Activated effector memory CD4-positive, alpha-beta T cell treated with Interleukin-2 at 50 U/mL for 16 hours (primary cell): ENCODE measurements around the gene MAP3K1.
A peak's percentile ranks its signal among the peaks of the same experiment; 100 is the strongest.
"Not testable (repeated sequence)": the region's sequence is repeated elsewhere in the genome, so short reads cannot be mapped to it uniquely, and the experiment has no call there.

Source experiments
- DNase-seq: peaks from one replicate; pipeline ENCODE4 v3.0.0-alpha.2; 2020

MAP3K1 gene

DNA sequence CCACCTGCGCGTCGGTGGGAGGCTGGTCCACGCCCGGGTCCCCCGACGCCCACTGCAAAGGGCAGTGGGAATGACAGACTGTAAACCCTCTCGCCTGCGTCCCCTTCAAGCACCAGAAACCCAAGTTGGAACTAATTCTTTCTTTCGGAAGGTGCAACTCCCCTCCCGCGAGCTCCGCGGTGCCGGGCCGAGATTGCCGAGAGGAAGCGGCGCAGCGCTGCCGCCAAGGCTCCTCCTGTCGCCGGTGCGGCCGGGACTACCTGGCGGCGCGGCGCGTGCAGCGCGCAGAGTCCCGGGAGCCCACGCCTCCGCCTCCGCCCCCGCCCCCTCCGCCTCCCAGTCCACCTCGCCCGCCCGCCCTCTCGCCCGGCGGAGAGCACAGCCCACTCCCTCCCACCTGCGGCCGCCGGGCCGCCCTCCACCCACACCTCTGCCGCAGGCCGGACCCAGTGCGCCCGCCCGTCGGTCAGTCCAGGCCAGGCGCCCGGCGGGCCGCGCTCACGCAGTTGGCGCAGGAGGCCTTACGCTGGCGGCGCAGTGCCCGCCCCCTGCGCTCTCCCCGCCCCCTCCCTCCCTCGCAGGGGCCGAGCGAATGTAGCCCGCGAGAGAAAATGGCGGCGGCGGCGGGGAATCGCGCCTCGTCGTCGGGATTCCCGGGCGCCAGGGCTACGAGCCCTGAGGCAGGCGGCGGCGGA, at the start of gene MAP3K1:
Gene MAP3K1, plus strand, starts transcription at position 587 of the 695 bp plus-strand sequence. Its CDS starts 25 bp downstream, at position 612.
- peak; percentile 80 for DNase-seq

DNA sequence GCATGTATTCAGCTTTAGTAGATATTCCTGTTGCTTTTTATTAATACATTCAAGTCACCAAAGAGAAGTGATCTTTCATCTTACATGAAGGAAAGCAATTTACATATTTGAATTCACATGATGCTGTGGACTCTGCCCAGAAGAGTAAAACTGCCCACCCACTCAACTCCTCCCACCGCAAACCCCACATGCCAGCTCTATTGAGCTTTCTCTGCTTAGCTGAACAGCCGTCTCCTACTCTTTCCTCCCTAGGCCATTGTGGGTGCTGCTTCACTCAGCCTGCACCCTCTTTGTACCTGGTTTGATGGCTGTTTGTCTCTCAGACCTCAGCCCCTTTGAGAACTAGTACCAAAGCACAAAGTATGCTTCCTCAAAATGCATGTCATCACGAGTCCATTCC, 48.4 kb upstream of the MAP3K1 start:
- no peak for DNase-seq

DNA sequence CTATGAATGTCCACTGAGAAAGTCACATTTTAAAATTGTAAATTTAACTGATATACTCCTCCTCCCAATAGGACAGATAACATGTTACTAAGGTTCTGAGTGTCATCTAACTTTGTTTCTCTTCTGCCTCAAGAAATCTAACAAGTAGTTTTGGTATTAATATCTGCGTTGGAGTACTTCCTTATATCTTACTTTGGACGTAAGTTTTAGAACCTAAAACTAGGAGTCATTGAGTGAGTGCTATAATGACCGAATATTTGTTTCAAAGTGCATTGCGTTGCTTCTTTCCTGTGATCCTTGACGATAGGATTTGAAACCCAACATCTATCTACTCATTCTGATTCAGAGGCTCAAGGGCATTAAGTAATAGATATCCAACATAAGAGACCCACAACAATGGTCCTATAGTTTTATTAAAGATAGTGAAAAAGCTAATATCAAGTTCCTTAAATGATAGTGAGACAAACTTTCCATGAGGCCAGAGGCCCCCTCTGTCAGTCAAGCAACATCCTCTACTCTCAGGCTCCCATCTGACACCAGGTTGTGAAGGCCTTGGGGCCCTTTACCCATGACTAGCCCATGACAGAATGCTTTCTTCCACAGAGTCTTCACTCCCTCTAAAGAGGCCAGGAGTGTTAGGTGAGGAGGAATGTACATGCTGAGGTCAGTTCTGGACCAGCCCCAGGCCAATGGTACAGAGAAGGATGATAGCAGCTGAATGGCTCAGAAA, 45.3 kb upstream of the MAP3K1 start:
- DNase-seq, result no peak

DNA sequence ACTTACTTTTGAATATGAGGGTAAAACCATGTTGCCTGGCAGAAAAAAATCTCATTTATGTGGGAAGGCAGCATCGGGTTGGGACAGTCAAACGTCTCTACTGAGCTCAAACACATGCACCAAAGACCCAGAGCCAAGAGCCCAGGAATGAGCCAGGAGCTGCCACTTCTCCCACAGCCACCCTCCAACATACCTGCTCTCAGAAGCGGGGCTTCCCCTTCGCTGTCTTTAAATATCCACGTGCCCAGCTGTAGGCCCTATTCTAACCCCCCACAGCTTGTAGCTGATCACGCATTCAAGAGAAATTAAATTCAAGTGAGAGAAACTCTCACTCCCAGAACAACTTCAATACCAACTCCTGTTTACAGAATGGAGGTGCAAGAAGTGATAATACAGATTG, 42.6 kb upstream of the MAP3K1 start:
- DNase-seq, result no peak

DNA sequence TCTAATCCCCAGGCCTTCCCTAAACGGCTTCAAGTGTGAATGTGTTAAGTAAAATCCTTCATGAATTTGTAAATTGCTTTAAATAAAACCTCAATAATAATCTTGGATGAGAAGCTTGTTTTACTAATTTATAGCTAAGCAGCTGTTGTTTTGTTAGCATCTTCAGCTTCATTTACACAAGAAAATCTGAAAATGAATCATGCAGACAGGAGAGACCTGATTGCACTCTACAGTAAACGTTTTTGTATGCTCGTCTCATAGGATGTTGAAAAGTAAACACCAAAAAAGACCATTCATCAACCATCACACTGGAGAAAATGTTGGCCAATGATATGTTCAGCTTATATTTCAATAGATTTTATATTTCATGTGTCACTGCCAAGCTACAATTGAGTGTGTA, 40.4 kb upstream of the MAP3K1 start:
- no peak for DNase-seq

DNA sequence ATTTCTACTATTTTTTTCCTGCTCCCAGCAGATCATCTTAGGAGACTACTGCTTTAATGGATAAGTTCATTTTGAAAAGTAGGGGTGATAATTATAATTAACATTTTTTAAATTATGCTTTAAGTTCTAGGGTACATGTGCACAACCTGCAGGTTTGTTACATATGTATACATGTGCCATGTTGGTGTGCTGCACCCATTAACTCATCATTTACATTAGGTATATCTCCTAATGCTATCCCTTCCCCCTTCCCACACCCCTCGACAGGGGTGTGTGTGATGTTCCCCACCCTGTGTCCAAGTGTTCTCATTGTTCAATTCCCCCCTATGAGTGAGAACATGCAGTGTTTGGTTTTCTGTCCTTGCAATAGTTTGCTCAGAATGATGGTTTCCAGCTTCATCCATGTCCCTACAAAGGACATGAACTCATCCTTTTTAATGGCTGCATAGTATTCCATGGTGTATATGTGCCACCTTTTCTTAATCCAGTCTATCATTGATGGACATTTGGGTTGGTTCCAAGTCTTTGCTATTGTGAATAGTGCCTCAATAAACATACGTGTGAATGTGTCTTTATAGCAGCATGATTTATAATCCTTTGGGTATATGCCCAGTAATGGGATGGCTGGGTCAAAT, 39.0 kb upstream of the MAP3K1 start:
- DNase-seq, result not testable (repeated sequence)

DNA sequence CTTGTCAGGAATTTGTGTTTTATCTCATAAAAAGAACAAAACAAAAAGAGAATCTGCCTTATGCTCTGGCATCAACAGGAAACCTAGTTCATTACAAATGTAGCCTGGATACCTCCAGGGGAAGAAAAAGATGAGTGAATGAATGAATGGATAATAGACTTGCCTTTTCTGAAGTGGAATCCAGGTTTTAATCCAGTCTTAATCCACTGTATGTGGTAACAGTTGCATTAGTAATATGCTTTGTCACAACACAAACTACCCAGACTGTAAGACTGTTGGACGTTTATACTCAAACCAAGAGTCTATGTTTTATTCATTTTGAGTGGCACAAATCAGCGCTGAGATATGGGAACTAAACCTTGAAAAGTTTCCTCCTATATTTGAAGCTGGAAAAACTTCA, 32.1 kb upstream of the MAP3K1 start:
- no peak for DNase-seq

DNA sequence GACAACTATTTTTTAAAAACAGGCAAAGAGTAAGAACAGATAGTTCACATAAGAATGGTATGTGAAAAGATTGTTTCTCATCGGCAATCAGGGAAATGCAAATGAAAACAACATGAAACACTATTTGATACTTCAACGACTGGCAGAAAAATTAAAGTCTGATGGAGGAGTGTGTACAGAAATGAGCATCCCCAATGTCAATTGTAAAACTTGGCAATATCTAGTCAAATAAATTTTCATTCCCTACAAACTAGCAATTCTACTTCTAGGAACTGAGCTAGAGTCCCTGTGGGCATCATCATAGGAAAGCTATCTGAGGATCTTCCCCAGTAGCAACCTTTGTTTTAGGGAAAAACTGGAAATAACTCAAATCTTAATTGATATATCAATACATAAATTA, 29.0 kb upstream of the MAP3K1 start:
- no peak for DNase-seq

DNA sequence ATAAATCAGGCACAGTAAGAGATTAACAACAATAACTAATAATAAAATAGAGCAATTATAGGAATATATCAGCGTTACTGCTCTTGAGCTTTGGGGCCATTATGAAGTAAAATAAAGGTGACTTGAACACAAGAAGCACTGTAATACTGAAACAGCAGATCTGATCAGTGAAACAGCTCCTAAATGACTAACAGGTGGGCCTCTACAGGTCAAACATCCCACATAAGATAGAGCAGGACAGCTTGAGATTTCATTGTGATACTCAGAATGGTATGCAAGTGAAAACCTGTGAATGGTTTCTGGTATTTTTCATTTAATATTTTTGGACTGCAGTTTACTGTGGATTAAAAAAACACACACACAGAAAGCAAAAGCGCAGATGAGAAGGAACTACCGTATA, 24.0 kb upstream of the MAP3K1 start:
- DNase-seq, result no peak

DNA sequence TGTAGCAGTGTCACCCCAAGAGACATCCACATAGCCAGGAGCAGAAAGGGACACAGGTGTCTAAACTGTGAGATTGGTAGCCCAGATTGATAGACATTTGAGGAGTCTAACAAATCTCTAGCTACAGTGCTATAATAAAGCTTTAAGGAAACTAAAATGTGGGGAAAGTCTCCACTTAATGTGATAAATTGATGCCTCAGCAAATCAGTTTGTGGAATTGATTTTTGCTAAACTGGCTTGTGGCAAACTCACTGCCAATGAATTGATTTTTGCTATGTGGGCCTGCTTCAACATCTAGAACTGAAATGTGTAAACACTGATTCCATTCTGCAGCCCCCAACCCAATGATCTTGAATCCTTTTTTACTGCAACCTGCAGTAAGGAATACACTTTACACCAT, 16.8 kb upstream of the MAP3K1 start:
- DNase-seq, result no peak

DNA sequence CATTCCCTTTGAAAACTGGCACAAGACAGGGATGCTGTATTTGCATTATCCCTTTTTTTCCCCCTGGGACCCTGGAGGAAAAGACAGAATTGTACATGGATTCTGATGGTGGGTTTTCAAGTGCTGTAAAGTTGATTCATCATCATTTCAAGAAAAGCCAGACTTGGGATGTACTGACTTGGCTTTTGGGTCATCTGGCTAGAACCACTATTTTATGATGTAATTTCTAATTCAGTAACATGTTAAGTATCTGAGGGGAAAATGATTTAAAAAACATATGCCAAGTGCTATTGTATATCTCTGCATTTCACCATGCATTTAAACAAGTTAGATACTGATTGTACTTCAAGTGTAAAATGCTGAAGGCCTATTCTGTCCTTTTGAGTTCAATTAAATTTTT, 15.2 kb upstream of the MAP3K1 start:
- DNase-seq, result no peak

DNA sequence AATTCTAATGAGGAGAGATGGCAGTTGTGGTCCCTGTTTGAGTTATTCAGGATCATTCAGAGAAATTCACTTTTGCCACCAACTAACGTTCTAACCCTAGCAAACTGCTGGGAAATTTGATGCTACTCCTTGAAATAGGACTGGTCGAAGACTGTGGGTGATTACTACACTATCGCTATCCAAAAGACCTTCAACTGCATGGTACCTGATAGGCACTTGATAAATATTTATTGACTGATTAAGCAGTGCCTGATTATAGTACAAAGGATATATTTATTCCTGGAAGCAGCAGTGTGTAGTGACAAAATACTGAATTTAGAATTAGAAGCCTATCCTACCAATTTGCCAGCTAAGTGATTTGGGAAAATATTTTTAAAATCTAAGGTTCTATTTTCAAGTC, 14.1 kb upstream of the MAP3K1 start:
- DNase-seq, result no peak

DNA sequence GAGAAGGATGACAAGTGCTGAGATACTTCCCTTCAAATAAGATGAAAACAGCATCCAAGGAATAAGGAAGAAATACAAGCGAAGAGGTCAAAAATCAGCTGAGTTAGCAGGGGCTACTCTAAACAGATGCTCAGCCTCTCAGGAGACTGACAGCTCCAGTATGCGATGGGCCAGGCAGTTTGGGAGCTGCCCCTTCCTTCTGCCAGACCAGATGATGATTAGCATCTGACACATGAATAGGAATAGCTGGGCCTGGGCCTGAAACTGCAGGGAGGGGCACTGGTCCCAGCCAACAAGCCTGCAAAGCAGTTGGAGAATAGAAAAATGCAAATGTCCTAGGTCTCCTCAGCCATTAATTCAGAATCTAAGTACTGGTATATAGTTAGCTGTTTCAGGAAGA, 13.1 kb upstream of the MAP3K1 start:
- DNase-seq, result no peak

DNA sequence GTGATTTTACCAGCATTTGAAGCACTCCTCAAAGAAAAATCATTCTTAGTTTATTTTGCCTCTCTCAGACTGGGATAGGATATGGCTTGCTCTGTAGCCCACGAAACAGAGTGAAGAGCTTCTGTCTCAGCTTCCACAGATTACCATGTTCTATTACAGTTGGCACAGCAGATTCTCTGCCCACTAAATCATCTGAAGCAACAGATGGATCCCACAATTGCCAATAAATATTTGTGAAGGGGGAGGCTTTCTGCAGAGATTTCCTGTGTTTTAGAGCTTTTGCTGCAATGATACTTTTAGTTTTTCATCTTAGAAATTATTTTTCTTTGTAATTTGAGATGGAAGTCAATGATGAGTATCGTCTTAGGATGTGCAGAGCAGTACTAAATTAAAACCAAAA, 12.3 kb upstream of the MAP3K1 start:
- no peak for DNase-seq

DNA sequence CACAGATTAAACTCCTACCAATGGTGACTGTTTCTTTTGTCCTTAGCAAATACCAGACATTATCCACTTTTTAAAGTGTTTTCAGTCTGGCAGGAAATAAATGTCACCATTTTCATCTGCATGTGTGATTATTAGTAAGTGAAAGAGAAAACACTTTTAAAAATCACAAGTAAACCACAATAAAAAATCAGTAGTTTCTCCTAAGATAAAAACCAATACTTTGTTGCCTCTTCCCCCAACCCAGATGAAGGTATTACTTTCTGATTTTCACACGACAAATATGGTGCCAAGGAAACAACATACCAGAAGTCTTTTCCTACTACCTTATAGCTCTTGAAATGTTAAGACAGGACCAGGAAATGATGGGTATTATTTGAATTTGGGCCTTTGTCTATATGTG, 11.5 kb upstream of the MAP3K1 start:
- no peak for DNase-seq

DNA sequence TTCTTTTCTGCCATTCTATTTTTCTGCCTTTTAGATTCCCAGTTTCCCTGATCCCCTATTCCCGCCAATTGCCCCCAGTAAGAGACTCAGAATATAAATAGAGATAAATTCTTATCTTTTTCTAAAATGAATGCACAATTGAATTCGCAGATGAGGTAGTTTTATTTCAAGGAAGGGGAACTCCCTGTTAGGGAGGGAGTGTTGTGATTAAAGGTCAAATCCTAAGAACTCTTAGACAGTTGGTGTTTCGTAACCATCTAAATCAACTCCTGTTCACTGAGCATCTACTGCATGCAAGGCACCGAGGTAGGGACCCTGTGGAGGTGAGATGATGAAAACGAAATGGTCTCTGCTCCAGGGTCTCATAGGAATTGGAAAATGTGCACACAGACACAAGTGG, 7.7 kb upstream of the MAP3K1 start:
- DNase-seq, result no peak

DNA sequence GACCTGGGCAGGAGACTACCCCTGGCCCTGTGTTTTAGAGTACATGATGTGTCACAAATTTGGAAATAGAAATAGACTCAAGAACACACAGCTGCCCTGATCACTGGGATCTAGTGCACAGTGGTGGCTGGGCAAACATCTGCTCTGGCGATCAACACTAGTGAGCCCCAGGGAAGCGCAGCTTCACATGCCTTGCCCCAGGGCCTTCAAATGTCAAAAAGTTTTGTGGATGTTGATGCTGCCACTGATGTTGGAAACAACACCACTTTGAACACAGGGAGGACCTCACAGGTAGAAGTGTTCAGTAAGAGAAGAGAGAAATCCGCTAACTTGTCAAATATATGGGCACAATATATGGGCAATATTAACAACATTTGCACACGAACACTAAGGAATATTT, 7.1 kb upstream of the MAP3K1 start:
- no peak for DNase-seq

DNA sequence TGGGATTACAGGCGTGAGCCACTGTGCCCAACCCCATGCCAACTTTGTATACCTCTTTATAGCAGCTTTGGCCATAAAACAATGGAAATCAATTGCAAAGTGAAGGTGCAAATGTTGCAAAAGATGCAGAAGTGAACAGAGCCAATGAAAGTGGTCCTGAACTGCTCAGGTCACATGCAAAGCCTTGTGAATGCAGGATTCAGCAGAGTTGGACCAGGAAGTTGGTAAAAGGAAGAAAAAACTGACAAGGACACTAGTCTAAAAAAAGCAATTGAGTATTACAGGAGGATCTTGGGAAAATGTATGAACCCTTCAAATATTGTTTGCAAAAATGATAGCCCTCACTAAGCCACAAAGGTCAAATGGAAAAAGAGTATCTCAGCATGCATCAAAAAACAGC, 4.5 kb upstream of the MAP3K1 start:
- DNase-seq, result no peak

DNA sequence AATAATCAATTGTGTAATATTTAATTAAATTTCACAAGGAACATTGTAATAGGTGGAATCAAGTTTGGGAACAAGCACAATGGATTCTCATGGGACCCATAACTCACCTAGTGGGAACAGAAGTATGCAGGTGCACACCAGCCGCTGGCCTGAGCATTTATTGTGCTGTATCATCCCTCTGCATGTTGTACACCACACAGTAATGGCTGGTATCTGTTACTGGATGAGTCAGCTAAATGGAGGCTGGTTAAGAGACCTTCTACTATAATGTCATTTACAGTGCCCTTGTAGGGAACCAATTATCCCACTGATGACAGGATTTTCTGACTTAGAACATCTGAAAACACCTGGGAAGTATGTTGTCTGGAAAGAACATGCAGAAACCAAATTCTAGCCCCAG, 3.2 kb upstream of the MAP3K1 start:
- DNase-seq, result no peak

DNA sequence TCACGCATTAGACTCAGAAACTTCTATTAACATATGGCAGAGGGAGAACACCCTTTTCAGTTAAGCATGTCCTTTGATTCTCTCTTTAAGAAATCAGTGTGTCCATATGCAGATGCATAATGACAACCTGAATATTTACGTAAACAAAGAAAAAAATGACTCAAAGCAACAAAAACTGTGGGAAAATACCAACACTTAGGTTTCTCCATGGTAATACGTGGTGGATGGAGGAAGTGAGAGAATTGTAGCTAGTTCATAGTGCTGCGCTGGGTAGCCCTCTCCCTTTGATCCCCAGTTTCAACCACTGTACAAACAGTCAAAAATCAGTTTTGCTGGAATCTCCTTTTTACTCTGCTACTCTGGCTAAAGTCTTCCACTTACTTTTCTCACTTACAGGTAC, 2.0 kb upstream of the MAP3K1 start:
- DNase-seq, result no peak

DNA sequence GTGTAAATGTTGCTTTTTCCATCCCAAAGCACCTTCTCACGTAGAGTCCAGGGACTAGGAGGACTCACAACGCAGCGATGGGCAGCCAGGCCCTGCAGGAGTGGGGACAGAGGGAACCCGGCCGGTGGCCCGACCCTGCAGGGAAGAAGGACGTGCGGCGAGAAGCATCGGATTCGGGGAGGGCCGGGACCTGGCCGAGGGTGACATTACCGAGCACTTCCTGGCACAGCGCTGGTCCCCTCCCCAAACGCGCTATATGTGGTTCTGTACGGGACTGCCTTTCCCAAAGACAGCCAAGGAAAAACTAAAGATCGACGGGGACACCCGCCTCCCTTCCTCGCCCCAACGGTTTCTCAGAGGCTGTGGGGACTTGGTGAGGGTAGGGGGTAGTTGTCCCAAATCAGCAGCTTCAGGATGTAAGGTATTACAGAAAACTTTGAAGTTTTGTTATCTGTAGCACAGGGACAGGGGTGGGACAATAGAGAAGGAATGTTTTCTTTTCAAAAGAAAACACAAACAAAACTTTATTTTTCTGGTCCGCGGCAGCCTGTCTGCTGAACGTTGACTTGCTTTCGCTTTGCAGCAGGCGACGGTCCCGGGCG, 887 bp upstream of the MAP3K1 start:
- peak; percentile 31 for DNase-seq

DNA sequence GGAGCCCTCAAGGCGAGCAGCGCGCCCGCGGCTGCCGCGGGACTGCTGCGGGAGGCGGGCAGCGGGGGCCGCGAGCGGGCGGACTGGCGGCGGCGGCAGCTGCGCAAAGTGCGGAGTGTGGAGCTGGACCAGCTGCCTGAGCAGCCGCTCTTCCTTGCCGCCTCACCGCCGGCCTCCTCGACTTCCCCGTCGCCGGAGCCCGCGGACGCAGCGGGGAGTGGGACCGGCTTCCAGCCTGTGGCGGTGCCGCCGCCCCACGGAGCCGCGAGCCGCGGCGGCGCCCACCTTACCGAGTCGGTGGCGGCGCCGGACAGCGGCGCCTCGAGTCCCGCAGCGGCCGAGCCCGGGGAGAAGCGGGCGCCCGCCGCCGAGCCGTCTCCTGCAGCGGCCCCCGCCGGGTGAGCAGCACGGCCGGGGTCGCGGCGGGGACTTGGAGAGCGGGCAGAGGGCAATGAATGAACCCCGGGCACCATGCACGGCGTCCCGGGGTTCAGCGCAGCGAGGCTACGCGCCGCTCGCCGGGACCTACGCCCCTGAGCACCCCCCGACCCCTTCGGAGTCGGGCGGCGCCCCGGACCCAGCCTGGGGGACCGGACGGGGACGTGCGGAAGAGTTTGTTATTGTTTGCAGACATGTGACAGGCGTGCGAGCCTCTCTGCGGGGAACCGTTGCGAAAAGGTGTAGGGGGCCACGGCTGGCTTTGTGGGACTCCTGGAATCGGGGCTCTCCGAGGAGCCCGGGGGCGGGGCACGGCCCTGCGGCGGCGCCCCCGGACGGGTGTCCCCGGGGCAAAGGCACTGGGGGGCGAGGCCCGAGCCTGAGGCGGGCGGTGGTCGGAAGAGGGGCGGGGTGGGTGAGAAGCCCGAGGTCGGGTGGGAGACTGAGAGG, 553 bp downstream of the MAP3K1 start:
- peak; percentile 41 for DNase-seq

DNA sequence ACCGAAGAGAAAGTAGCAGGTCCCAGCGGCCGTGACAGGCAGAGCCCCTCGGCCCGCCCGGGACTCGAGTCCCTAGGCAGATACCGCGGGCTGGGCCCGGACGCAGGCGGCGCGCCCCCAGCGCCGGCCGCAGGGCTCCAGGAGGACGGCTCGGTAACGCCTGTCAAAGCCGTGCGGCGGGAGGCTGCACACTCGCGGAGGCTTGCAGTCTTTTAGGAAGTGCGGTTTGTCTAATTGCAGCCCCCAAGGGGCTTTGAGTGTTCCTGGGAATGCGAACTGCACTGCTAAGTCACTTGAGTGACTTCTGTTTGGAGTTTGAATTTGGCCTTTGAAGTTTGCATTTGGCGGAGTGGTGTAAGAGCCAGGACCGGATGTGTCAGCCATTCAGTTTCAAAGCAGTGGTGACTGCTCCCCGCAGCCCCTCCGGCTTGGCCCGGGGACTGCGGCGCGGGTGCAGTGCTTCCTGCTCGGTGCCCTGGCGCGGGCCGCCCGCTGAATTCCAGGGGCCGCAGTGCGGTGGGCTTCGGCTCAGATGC, 1.3 kb downstream of the MAP3K1 start:
- DNase-seq, result peak; percentile 59
